HEK293 (cell line): ENCODE data around the gene LAMB4.

ENCODE experiments used
- RBAK ChIP-seq: fragments of 450-650 bp; formaldehyde crosslinking; IDR thresholded peaks from 2 replicates; pipeline ENCODE4 v1.5.1; 2016; ENCODE audit warnings: missing biosample characterization, missing genetic modification characterization
- SP7 ChIP-seq: fragments of 450-650 bp; formaldehyde crosslinking; IDR thresholded peaks from 2 replicates; pipeline ENCODE4 v1.5.1; 2016; ENCODE audit warnings: missing biosample characterization, missing genetic modification characterization
- ZNF175 ChIP-seq: fragments of 450-650 bp; formaldehyde crosslinking; IDR thresholded peaks from 2 replicates; pipeline ENCODE4 v1.5.1; 2016; ENCODE audit warnings: missing biosample characterization, missing genetic modification characterization
- ZNF501 ChIP-seq: fragments of 450-650 bp; formaldehyde crosslinking; IDR thresholded peaks from 2 replicates; pipeline ENCODE4 v1.5.1; 2016; ENCODE audit warnings: missing biosample characterization, missing genetic modification characterization
- TF ChIP-seq, protein P1 (sequence below): fragments of 450-650 bp; formaldehyde crosslinking; IDR thresholded peaks from 2 replicates; pipeline ENCODE4 v1.5.1; 2016; ENCODE audit warnings: missing biosample characterization, missing genetic modification characterization
- TF ChIP-seq, protein P2 (sequence below): fragments of 450-650 bp; formaldehyde crosslinking; conservative IDR thresholded peaks from 2 replicates; pipeline ENCODE4 v1.5.1; 2016; ENCODE audit warnings: low read depth, missing biosample characterization, missing genetic modification characterization

DNA sequence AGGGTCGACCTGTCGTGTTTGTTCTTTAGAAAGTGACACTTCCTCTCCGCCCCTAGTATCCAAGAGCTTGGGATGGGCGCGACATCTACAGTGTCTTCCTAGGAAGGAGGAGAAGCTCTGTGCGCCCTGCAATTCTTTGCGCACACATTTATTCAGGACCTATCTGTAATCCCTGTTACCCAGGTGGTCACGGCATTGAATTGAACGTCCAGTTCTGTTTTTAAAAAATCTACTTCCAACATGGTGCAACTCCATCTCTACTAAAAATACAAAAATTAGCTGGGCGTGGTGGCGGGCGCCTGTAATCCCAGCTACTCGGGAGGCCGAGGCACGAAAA, 126.6 kb downstream of the LAMB4 start:
- TF ChIP-seq ZNF501 (tag by site-specific recombination) = 0 out of 2 replicates have a peak, but pooled peaks have one; percentile 12
- TF ChIP-seq SP7 (tag by site-specific recombination) = no peak
- no peak for TF ChIP-seq ZNF175
- TF ChIP-seq, protein P1, sequence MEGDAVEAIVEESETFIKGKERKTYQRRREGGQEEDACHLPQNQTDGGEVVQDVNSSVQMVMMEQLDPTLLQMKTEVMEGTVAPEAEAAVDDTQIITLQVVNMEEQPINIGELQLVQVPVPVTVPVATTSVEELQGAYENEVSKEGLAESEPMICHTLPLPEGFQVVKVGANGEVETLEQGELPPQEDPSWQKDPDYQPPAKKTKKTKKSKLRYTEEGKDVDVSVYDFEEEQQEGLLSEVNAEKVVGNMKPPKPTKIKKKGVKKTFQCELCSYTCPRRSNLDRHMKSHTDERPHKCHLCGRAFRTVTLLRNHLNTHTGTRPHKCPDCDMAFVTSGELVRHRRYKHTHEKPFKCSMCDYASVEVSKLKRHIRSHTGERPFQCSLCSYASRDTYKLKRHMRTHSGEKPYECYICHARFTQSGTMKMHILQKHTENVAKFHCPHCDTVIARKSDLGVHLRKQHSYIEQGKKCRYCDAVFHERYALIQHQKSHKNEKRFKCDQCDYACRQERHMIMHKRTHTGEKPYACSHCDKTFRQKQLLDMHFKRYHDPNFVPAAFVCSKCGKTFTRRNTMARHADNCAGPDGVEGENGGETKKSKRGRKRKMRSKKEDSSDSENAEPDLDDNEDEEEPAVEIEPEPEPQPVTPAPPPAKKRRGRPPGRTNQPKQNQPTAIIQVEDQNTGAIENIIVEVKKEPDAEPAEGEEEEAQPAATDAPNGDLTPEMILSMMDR = no peak
- no peak for TF ChIP-seq RBAK
- TF ChIP-seq, protein P2, sequence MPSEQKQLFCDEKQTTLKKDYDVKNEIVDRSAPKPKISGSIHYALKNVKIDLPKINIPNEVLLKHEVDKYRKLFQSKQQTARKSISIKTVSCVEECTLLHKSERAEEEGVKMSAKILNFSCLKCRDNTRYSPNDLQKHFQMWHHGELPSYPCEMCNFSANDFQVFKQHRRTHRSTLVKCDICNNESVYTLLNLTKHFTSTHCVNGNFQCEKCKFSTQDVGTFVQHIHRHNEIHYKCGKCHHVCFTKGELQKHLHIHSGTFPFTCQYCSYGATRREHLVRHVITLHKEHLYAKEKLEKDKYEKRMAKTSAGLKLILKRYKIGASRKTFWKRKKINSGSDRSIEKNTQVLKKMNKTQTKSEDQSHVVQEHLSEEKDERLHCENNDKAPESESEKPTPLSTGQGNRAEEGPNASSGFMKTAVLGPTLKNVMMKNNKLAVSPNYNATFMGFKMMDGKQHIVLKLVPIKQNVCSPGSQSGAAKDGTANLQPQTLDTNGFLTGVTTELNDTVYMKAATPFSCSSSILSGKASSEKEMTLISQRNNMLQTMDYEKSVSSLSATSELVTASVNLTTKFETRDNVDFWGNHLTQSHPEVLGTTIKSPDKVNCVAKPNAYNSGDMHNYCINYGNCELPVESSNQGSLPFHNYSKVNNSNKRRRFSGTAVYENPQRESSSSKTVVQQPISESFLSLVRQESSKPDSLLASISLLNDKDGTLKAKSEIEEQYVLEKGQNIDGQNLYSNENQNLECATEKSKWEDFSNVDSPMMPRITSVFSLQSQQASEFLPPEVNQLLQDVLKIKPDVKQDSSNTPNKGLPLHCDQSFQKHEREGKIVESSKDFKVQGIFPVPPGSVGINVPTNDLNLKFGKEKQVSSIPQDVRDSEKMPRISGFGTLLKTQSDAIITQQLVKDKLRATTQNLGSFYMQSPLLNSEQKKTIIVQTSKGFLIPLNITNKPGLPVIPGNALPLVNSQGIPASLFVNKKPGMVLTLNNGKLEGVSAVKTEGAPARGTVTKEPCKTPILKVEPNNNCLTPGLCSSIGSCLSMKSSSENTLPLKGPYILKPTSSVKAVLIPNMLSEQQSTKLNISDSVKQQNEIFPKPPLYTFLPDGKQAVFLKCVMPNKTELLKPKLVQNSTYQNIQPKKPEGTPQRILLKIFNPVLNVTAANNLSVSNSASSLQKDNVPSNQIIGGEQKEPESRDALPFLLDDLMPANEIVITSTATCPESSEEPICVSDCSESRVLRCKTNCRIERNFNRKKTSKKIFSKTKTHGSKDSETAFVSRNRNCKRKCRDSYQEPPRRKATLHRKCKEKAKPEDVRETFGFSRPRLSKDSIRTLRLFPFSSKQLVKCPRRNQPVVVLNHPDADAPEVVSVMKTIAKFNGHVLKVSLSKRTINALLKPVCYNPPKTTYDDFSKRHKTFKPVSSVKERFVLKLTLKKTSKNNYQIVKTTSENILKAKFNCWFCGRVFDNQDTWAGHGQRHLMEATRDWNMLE (tag by site-specific recombination) = no peak
